Forelimb muscle (tissue), 1 donor: ENCODE measurements around the gene TTC39C. TPM values are rescaled to one million over a fixed set of nuclear protein-coding genes. Genes with fewer than 3 reads are reported as not detected.
"Not testable (repeated sequence)": the region's sequence is repeated elsewhere in the genome, so short reads cannot be mapped to it uniquely, and the experiment has no call there.

ENCODE experiments used
- DNase-seq: peaks from one replicate; pipeline ENCODE4 v3.0.0-alpha.2; 2013; ENCODE audit warnings: low read depth
- polyA plus RNA-seq: library from polyadenylated mRNA; unstranded; fragments of 120-200 nt; gene quantifications from one replicate; pipeline ENCODE4 v1.2.1, GENCODE V29; 2013; ENCODE audit not compliant: insufficient read length

The TTC39C gene
- polyA plus RNA-seq, 1 donor = 3.5 TPM

GRCh38 chr18:24016643-24017042 is 2.1 kb downstream of the TTC39C start:
- DNase-seq = no peak

- no peak for DNase-seq
Observed at GRCh38 chr18:24018299-24018886, 3.8 kb downstream of the TTC39C start.

DNA sequence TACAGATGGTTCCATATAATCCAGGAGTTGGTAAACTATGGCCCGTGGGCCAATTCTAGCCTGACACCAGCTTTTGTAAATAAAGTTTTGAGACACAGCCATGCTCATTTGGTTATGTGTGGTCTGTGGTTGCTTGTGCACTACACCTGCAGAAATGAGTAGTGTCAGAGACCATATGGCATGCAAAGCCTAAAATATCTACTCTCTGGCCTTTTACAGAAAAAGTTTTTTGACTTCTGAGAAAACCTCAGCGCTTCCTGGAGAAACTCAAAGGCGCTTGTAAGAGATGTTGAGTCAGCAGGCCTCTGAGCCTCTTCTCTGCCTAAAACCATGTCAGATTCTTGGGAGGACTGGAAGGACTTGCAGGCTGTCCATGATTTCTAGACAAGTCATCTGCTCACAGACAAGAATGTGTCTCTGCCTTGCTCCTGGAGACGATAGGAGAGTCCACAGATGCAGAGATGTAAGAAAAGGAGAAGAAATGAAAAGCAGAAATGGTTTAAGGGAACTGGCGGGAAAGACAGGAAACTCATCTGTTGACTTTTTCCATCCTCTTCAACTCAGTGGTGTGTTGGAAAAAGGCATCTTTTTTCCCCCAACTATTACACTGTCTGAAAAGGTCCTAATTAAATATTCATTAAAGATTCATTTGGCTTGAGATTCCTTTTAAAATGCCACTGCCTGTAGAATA is 5.2 kb downstream of the TTC39C start:
- no peak for DNase-seq

DNA sequence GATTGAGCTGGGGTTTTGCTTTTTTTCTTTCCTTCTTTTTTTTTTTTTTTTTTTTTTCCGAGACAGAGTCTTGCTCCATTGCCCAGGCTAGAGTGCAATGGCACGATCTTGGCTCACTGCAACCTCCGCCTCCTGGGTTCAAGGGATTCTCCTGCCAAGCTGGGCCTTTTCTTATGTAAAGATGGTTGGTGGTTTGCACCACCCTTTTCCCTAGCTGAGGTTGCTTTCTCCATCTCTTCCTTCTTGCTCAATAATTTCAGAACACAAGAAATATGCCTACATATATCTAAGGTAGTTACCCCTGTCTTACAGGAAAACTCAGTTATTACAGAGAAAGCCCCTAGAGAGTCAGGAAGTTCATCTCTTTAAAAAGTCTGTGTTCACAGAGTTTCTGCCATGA is 7.0 kb downstream of the TTC39C start:
- no peak for DNase-seq

DNA sequence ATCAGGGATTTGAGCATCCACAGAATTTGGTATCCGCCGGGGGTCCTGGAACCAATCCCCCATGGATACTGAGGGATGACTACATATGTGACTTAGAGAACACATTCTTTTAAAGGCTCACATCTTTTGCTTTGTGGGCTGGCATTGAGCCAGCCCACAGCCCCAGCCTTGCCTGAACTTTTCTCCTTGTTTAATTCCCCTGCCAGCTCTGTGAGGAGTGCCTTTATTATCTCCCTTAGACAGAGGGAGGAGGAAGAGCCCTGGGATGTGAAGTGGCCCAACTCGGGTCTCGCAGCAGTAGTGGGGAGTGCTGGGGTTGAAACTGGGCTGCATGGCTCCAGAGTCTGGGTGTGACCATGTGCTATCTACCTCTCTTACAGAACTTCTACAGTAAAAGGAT is 7.6 kb downstream of the TTC39C start:
- DNase-seq = no peak

- DNase-seq = no peak
Observed at GRCh38 chr18:24023185-24023814, 8.7 kb downstream of the TTC39C start.

- no peak for DNase-seq
Observed at GRCh38 chr18:24024425-24024824, 9.9 kb downstream of the TTC39C start.

GRCh38 chr18:24026457-24026856 is 11.9 kb downstream of the TTC39C start:
- no peak for DNase-seq

- DNase-seq = no peak
Observed at GRCh38 chr18:24027156-24027827, 12.7 kb downstream of the TTC39C start.

GRCh38 chr18:24028946-24029345 is 14.4 kb downstream of the TTC39C start:
- DNase-seq = not testable (repeated sequence)

DNA sequence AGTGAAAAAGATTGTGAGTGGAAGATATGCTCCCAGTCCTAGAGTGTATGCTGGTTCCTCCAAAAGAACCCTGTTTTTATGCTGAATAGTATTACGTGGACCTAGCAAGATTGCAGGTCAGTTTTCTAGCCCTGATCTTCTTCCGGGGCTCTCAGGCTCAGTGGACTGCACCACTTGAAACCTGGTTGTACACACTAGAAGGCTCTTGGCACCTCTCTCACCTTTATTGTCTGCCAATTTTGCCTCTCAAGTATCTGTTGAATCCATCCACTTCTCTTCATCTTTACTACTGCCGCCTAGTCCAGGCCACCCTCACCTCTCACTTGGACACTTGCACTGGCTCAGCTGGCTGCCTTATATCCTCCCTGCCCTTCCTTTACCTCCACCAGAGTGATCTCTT is 16.8 kb downstream of the TTC39C start:
- no peak for DNase-seq

DNA sequence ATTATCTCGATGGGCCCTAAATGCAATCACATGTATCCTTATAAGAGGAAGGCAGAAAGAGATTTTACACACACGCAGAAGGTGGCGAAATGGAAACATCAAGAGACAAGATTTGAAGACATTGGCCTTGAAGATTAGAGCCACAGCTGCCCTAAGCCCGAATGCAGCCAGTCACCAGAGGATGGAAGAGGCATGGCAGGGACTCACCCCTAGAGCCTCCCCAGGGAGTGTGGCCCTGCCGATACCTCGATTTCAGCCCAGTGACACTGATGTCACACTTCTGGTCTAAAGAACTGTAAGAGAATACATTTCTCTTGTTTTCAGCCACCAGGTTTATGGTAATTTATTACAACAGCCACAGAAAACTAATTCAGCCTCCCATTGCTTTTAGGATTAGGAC is 17.4 kb downstream of the TTC39C start:
- DNase-seq = no peak

- no peak for DNase-seq
Observed at GRCh38 chr18:24033641-24034412, 19.3 kb downstream of the TTC39C start.

DNA sequence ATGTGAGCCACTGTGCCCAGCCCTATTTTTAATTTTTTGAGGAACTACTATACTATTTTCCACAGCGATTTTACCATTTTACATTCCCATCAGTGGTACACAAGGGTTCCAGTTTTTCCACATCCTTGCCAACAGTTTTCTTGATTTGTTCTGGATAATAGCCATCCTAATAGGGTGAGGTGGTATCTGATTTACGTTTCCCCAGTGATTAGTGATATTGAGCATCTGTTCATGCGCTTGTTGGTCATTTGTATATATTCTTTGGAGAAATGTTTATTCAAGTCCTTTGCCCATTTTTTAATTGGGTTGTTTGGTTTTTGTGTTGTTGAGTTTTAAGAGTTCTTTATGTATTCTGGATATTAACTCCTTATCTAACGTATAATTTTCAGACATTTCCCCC is 20.8 kb downstream of the TTC39C start:
- no peak for DNase-seq

DNA sequence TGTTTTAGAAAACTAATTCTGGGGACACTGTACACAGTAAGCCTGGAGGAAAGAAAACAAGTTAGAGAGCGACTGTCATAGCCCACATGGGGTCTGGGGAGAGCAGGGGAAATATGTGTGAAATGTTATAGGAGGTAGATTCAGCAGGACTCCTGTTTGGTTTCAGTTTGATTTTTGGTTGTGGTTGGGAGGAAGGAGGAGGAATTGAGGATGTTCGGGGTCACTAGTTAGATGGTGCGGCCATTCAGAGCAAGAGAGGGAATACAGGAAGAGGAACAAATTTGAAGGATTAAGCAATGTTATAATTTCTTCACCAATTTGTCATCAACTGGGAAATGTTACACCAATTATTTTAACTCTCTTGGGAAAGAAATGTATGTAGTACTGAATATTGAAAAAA is 25.1 kb downstream of the TTC39C start:
- DNase-seq = no peak

DNA sequence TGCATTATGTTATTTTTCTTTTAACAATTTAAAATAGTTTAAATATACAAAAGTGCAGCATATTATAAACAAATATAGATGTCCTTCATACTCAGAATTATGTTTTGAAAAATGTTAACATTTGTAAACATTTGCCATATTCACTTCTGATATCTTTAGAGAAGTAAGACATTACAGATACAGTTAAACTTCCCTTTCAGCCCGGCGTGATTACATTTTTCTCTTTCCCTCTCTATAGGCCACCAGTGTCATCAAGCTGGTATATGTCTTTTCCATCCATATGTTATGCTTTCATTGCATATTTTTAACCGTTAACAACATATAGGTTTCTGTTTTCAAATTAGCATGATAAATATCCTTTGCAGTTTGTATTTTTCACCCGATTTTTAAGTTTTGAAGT is 27.1 kb downstream of the TTC39C start:
- no peak for DNase-seq

DNA sequence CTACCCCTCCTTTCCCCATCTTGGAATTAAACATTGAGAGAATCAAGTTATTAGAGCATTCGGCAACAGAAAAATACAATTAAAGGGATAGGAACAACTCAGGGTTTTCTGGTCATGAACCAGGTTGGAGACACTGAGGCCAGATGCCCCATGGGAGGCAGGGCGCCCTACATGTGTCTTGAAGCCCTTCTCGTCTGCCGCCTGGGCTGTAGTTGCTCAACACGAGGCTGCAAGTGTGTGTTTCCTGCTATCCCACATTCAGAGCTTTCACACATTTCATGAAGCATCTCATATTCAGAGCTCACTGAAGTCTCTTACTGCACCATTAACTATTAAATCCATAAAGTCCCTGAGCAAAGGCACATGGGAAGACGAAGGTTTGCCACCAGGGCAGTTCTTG is 28.8 kb downstream of the TTC39C start:
- DNase-seq = no peak

- DNase-seq = no peak
Observed at GRCh38 chr18:24048261-24048660, 33.7 kb downstream of the TTC39C start.

- DNase-seq = no peak
Observed at GRCh38 chr18:24049142-24049541, 34.6 kb downstream of the TTC39C start.

- DNase-seq = no peak
Observed at GRCh38 chr18:24051031-24051947, 36.7 kb downstream of the TTC39C start.

- DNase-seq = no peak
Observed at GRCh38 chr18:24052053-24052452, 37.5 kb downstream of the TTC39C start.
